ENCODE measurements around the gene RGS14.
"Not testable (repeated sequence)": the region's sequence is repeated elsewhere in the genome, so short reads cannot be mapped to it uniquely, and the experiment has no call there.

Gene RGS14

GRCh38 chr5:177405312-177405711 lies 47.6 kb downstream of the RGS14 start:
- DNase-seq: no peak

- no peak for DNase-seq
Observed at GRCh38 chr5:177405805-177406204, 48.1 kb downstream of the RGS14 start.

- DNase-seq: no peak
Observed at GRCh38 chr5:177409043-177409801, 51.5 kb downstream of the RGS14 start, which contains the start of gene F12. TSS of gene F12 (minus strand) at chr5:177409564. CDS start at chr5:177409527, 37 bp downstream.

GRCh38 chr5:177410575-177410974 lies 52.9 kb downstream of the RGS14 start:
- DNase-seq: no peak

GRCh38 chr5:177412603-177413233 lies 55.0 kb downstream of the RGS14 start:
- no peak for DNase-seq

GRCh38 chr5:177414481-177414880 lies 56.8 kb downstream of the RGS14 start:
- no peak for DNase-seq

GRCh38 chr5:177417081-177417480 lies 59.4 kb downstream of the RGS14 start:
- DNase-seq: not testable (repeated sequence)

- DNase-seq: no peak
Observed at GRCh38 chr5:177419046-177419445, 61.3 kb downstream of the RGS14 start.

GRCh38 chr5:177420472-177420871 lies 62.7 kb downstream of the RGS14 start:
- DNase-seq: not testable (repeated sequence)

GRCh38 chr5:177421062-177421798 lies 63.5 kb downstream of the RGS14 start:
- DNase-seq: no peak

Data from NCI-H1436 (cell line).